SK-N-SH treated with all-trans-retinoic acid at 6 μM for 48 hours (cell line): ENCODE measurements around the gene SPATA6L.

Experiments
- ARNTL ChIP-seq: fragments of 450-650 bp; formaldehyde crosslinking; IDR thresholded peaks from 2 replicates; pipeline ENCODE4 v1.5.0; 2020; ENCODE audit warnings: low read depth, mild to moderate bottlenecking, moderate library complexity, borderline replicate concordance
- ZNF8 ChIP-seq: fragments of 450-650 bp; formaldehyde crosslinking; IDR thresholded peaks from 2 replicates; pipeline ENCODE4 v1.5.0; 2020; ENCODE audit warnings: mild to moderate bottlenecking, moderate library complexity

- TF ChIP-seq ZNF8 (CRISPR knock-in tag) (no peak), ARNTL (CRISPR knock-in tag) (no peak)
Measured at GRCh38 chr9:4663956-4664355, 2.3 kb downstream of the SPATA6L start.
